ENCODE results near the gene SSBP4. TPM values are rescaled to one million over a fixed set of nuclear protein-coding genes. Genes with fewer than 3 reads are reported as not detected.

Gene SSBP4
- total and polyA plus RNA-seq, 2 experiments from 2014 or later: 72.6 to 156 TPM

GRCh38 chr19:18450021-18450930 lies 31.1 kb downstream of the SSBP4 start:
- H2AFZ ChIP-seq: no peak overlapping the region
- no peaks in the 10 kb centered on the region for H3K36me3 ChIP-seq (replicated peaks; ENCODE audit: insufficient read depth, low read depth)
- DNase-seq (ENCODE audit: low spot score): no peak
- TF ChIP-seq EZH2phosphoT487 (IDR thresholded peaks at IDR 0.05; ENCODE audit: low read depth, severe bottlenecking, unreplicated experiment) (no peak), CTCF (IDR thresholded peaks at IDR 0.05; ENCODE audit: poor library complexity) (no peak), EZH2 (IDR thresholded peaks at IDR 0.05; ENCODE audit: borderline replicate concordance) (no peak)
- no peak overlapping the region for H3K4me3 ChIP-seq
- H4K20me1 ChIP-seq (ENCODE audit: insufficient read depth, poor library complexity, severe bottlenecking): no peaks in the 10 kb centered on the region
- WGBS (ENCODE audit: low lambda C conversion rate, missing lambda C conversion rate): 82% methylated on average over 33 of the region's 33 CpGs
- H3K79me2 ChIP-seq: no peaks in the 10 kb centered on the region
- H3K27me3 ChIP-seq: no peaks in the 10 kb centered on the region
- peaks cover 4% of the 10 kb centered on the region for H3K4me1 ChIP-seq (ENCODE audit: insufficient read depth)
- no peaks in the 10 kb centered on the region for H3K9me3 ChIP-seq (ENCODE audit: low read depth)
- no peak overlapping the region for H3K27ac ChIP-seq
- H3K4me2 ChIP-seq: no peak overlapping the region
- H3K9me2 ChIP-seq (replicated peaks; ENCODE audit: insufficient read depth): no peaks in the 10 kb centered on the region

GRCh38 chr19:18450931-18451836 lies 32.0 kb downstream of the SSBP4 start:
- Histone ChIP-seq H4K20me1 (ENCODE audit: insufficient read depth, poor library complexity, severe bottlenecking) (no peaks in the 10 kb centered on the region), H3K4me2 (no peak overlapping the region), H3K9me3 (ENCODE audit: low read depth) (no peaks in the 10 kb centered on the region), H3K27me3 (no peaks in the 10 kb centered on the region), H3K9me2 (replicated peaks; ENCODE audit: insufficient read depth) (no peaks in the 10 kb centered on the region), H3K4me3 (no peak overlapping the region), H3K27ac (no peak overlapping the region), H3K36me3 (replicated peaks; ENCODE audit: insufficient read depth, low read depth) (no peaks in the 10 kb centered on the region), H3K79me2 (no peaks in the 10 kb centered on the region), H3K4me1 (ENCODE audit: insufficient read depth) (peaks cover 4% of the 10 kb centered on the region), H2AFZ (no peak overlapping the region)
- peak; percentile 89 for DNase-seq (ENCODE audit: low spot score)
- WGBS (ENCODE audit: low lambda C conversion rate, missing lambda C conversion rate): 55% methylated on average over 26 of the region's 26 CpGs
- TF ChIP-seq EZH2 (IDR thresholded peaks at IDR 0.05; ENCODE audit: borderline replicate concordance) (no peak), CTCF (IDR thresholded peaks at IDR 0.05; ENCODE audit: poor library complexity) (peak; percentile 97), EZH2phosphoT487 (IDR thresholded peaks at IDR 0.05; ENCODE audit: low read depth, severe bottlenecking, unreplicated experiment) (no peak)

GRCh38 chr19:18452386-18452785 lies 33.2 kb downstream of the SSBP4 start:
- TF ChIP-seq EZH2 (IDR thresholded peaks at IDR 0.05; ENCODE audit: borderline replicate concordance) (no peak), CTCF (IDR thresholded peaks at IDR 0.05; ENCODE audit: poor library complexity) (no peak), EZH2phosphoT487 (IDR thresholded peaks at IDR 0.05; ENCODE audit: low read depth, severe bottlenecking, unreplicated experiment) (no peak)
- Histone ChIP-seq H3K4me2 (no peak overlapping the region), H3K4me3 (no peak overlapping the region), H4K20me1 (ENCODE audit: insufficient read depth, poor library complexity, severe bottlenecking) (no peaks in the 10 kb centered on the region), H3K27me3 (no peaks in the 10 kb centered on the region), H3K36me3 (replicated peaks; ENCODE audit: insufficient read depth, low read depth) (no peaks in the 10 kb centered on the region), H3K9me3 (ENCODE audit: low read depth) (no peaks in the 10 kb centered on the region), H3K27ac (no peak overlapping the region), H2AFZ (no peak overlapping the region), H3K79me2 (no peaks in the 10 kb centered on the region), H3K4me1 (ENCODE audit: insufficient read depth) (peaks cover 4% of the 10 kb centered on the region), H3K9me2 (replicated peaks; ENCODE audit: insufficient read depth) (no peaks in the 10 kb centered on the region)
- DNase-seq (ENCODE audit: low spot score): no peak
- WGBS (ENCODE audit: low lambda C conversion rate, missing lambda C conversion rate): 74% methylated on average over 3 of the region's 3 CpGs

Data from hepatocyte (in vitro differentiated cells).